HG03039 (cell line): ENCODE results near the gene SCAMP5.

Source experiments
- ATAC-seq: cut with Tn5 transposase; IDR thresholded peaks from one replicate; pipeline ENCODE4 v1.9.1; 2021; ENCODE audit warnings: mild to moderate bottlenecking, moderate library complexity; ENCODE audit not compliant: unreplicated experiment

SCAMP5 gene

GRCh38 chr15:74995182-74995778, at the start of gene SCAMP5:
Gene SCAMP5 (plus strand): TSS chr15:74995563. CDS start chr15:75011840, 16,277 bp downstream.
- ATAC-seq, result peak; percentile 75

GRCh38 chr15:74950078-74950908, 45.1 kb upstream of the SCAMP5 start:
- ATAC-seq, result no peak

DNA sequence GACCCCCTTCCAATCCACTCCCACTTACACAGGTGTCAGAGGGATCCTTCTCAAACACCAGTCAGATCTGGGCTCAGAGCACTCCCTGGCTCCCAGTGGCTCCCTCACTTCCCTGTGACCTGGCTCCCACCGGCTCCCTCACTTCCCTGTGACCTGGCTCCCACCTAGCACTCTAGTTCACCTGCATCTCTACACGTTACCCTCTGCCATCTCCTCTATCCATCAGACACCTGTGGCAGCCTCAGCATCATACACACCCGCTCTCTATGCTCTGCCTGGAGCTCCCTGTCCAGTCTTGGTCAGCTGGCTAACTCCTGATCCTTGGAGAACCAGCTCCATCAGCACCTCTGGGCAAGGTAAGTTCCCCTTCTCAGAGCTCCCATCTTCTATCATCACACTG, 44.4 kb upstream of the SCAMP5 start:
- no peak for ATAC-seq

DNA sequence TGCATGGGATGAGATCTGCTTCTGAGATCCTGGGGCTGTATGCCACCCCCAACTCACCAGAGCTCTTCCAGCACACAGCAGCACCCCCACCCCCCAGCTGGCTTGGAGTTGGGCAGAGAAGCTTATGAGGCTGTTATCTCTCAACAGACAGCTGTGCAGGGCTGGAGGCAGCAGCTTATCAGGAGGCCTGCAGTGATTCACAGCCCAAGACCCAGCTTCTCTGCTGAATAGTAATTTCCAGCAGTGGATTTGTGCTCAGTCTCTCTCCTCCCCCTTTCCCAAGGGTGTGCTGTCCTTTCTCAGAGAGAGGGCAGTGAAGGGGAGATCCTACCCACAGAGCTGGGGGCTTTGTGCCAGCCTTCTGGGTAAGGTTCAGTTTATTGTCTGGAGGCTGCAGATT, 40.8 kb upstream of the SCAMP5 start:
- ATAC-seq, result no peak

GRCh38 chr15:74955017-74955416, 40.3 kb upstream of the SCAMP5 start:
- ATAC-seq, result no peak

- ATAC-seq, result peak; percentile 36
Measured at GRCh38 chr15:74955796-74956647, 39.3 kb upstream of the SCAMP5 start.

- peak; percentile 53 for ATAC-seq
Measured at GRCh38 chr15:74956648-74957475, 38.5 kb upstream of the SCAMP5 start, which contains the start of gene RPP25. Gene RPP25 (minus strand): TSS chr15:74956772. CDS start chr15:74956583, 189 bp downstream.

- ATAC-seq, result no peak
Measured at GRCh38 chr15:74957476-74958035, 37.8 kb upstream of the SCAMP5 start.

- no peak for ATAC-seq
Measured at GRCh38 chr15:74958320-74958907, 36.9 kb upstream of the SCAMP5 start.

DNA sequence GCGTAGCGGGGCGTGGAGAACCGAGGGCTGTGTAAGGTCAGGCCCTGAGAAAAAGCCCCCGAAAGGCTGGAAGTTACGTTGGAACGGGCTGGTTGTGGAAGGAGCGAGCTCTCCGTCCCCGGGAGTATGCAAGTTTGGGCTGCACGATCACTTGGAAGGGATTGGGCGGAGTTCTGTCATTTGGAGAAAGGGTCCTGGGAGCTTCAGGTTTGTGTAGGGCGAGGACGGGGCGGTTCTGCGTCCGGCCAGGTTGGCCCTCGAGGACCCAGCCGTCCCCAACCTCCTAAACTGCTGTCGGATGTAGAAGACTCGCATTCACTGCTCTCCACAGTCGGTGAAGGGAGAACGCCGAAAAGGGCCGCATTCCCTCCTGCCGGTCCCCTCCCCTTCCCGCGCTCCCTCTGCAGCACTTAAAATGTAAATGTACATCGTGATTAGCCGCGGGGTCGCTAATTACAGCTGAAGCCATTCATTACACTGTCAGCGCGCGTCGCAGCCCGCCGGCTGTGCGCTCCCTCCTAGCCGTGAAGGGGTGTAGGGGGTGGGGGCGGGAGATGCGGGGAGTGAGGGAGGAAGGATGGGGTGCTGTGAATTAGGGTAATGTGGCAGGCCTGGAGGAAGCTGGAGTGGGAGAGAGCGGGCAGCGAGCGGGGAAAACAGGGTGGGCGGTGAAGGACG, 36.3 kb upstream of the SCAMP5 start:
- no peak for ATAC-seq

DNA sequence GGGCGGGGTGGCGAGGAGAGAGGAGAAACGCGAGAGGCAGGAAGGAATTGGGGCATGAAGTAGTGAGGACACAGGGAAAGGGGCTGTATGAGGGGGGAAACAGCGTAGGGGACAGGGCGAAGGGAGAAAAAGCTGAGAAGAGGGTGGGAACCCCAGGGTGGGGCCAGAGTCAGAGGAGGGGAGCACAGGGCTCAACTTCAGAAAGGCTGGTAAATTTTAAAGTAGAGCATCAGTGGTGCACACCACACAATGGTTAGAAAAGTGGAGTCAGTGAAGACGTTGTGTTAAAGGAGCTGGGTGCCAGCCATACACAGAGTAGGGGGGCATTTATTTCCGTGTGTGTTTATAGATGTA, 35.8 kb upstream of the SCAMP5 start:
- no peak for ATAC-seq

DNA sequence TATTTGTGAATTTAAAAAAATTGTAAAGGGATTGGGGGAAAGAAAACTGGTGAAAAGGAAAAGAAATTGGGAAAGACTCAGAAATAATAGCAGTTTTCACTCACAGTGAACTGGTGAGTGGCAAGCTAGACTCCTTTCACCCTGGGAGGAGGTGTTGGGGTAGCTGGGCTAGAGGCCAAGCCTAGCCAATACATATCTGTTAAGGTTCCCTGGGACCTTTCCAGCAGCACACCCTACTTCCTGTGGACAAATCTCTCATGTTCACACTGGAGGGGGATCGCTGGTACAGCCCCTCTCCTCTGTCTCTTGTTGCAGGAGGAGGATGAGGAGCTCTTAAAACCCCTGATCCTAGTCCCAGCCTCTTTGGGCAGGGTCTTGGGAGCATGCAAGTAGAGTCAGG, 35.1 kb upstream of the SCAMP5 start:
- ATAC-seq, result no peak

GRCh38 chr15:74960995-74961588, 34.3 kb upstream of the SCAMP5 start:
- no peak for ATAC-seq

- no peak for ATAC-seq
Measured at GRCh38 chr15:74961616-74962015, 33.7 kb upstream of the SCAMP5 start.

DNA sequence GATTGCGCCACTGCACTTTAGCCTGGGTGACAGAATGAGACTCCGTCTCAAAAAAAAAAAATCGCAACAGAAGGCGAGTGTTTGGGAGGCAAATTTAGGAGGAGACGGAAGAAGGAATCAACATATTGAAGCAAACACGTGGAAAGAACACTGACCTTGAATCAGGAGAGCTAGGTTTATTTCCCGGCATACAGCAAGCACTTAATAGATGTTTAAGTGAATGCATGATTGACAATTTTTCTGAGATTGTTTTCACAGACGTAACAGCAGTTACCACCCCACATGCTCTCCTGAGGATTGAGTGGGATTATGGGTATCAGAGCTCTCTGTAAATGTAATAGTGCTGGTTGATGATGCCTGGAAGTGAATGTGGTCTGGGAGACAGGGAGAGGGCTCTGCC, 33.1 kb upstream of the SCAMP5 start:
- ATAC-seq, result no peak

DNA sequence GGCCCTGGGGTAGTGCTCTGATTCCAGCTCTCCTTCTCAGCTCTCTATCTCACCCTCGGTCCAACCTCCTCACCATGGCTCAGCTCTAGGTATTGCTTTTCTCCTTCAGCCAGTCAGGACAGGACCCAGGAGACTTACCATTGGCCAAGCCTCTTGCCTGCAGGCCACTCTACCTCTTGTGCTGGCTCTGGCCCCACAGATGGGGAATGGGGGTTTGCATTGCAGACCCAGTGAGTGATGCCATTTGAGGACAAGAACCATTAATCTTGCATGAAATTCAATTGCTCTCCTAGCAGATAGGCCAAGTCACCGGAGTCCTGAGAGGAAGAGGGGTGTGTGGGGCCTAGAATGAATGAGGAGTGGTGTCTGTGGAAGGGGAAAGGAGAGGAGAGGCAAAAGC, 32.7 kb upstream of the SCAMP5 start:
- no peak for ATAC-seq

- no peak for ATAC-seq
Measured at GRCh38 chr15:74963213-74963612, 32.1 kb upstream of the SCAMP5 start.

DNA sequence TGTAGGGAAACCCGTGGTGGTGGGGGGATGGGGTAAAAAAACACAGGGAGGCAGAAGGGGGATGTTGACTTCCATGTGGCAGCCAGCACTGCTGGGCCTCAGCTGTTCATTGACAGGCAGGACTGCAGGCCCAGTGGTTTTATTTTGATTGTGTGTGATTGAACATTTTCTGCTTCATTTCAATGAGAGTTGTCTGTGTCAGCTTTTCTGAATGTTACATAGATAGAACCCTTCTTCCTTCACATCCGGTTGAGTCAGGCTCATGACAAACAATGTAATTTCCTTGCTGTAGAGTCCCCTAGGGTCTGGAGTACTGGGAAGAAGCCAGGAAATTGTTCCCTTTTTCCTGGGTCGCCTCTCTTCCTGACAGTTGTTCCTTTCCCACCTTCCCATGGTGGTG, 30.6 kb upstream of the SCAMP5 start:
- no peak for ATAC-seq

DNA sequence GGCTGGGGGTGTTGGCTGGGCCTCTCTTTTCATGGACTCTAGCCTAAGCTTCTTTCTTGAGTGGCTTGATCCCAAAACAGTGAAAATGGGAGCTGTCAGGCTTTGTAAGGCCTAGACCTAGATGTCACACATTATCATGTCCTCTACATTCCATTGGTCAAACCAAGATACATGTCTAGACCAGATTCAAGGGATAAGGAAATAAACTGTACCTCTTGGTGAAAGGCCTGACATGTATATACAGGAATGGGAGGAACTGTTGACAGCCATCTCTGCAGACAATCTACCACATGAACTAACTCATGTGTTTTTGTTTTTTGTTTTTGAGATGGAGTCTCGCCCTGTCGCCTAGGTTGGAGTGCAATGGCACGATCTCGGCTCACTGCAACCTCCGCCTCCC, 27.7 kb upstream of the SCAMP5 start:
- ATAC-seq, result no peak
